Superior temporal gyrus (tissue), 1 donor: Measurements from ENCODE around the gene RPS2.

ENCODE experiments used
- DNase-seq: peaks from one replicate; pipeline ENCODE4 v3.0.0-alpha.2; 2016; ENCODE audit errors: extremely low spot score

The RPS2 gene

DNA sequence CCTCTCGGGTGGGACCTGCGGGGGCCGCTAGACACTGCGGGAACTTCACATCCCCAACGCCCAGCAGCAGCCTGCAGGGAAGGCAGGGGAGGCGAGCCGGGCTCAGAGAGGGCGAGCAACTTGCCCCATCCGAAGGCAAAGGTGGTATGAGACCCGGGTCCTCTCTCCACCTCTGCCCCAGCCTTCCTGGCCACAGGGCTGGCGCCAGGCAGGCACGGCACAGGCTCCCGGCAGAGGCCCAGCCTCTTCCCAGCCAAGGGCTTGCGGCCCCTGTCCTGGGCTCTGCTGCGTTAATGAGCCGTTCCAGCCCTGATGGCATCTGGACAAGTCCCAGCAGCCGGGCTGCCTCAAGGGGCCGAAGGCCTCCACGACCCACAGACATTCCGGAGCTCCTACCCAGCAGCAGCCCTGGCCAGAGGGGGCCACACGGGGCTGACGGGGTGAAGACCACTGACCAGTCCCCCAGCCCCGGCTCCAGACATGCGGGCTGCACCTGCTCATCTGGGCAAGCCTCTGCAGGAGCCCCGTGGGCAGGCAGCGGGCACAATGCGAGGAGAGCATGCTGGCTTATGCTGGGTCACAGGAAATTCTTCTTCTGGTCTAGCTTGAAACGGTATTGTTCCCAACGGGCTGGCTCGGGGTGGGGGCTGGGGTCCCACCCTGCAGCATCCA is 45.2 kb downstream of the RPS2 start:
- DNase-seq: no peak

DNA sequence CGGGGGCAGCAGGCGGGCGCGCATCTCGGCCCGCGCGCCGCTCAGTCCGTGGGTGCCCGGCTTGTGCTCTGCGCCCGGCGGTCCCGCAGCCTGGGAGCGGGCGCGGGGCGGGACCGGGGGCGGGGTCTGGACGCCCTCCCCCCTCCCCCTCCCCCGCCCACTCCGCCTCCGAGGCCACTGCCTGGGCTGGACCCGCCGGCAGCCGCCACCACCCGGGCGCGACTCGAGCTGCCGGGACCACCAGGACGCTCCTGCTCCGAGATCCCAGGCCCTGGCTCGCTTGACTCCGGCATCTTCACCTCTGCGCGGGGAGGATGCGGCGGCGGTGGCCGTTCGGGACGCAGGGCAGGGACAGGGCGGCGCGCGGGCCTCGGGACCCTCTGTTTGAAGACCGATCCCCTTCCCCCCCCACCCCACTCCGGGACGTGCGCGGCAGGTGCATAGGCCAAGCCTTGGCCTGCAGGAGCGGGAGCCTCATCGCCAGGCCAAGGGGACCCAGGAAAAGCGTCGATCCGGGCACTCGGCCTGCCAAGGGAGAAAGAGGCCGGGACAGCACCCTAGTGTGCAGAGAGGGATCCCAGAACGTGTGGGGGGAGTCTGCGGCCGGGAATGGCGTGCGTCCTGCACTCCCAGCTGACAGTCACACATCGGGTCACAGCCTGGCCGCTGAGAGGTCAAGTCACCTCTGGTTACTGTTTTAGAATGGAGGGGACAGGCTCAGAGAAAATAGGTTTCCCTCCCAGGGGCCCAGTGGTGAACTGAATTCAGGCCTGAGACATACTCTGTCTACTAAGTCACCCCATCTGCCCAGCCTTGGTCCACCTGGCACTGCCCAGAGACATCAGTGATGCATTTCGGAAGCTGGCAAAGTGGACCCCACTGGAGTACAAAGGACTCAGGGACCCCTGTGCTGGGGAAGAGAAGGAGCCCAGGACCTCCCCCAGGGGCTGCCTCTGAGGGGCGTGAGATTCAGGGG is 46.0 kb downstream of the RPS2 start, which contains the start of gene HS3ST6:
Gene HS3ST6 (minus strand): TSS at position 65 of the 976 bp plus-strand sequence. CDS start 92 bp downstream, outside the sequence.
- no peak for DNase-seq

DNA sequence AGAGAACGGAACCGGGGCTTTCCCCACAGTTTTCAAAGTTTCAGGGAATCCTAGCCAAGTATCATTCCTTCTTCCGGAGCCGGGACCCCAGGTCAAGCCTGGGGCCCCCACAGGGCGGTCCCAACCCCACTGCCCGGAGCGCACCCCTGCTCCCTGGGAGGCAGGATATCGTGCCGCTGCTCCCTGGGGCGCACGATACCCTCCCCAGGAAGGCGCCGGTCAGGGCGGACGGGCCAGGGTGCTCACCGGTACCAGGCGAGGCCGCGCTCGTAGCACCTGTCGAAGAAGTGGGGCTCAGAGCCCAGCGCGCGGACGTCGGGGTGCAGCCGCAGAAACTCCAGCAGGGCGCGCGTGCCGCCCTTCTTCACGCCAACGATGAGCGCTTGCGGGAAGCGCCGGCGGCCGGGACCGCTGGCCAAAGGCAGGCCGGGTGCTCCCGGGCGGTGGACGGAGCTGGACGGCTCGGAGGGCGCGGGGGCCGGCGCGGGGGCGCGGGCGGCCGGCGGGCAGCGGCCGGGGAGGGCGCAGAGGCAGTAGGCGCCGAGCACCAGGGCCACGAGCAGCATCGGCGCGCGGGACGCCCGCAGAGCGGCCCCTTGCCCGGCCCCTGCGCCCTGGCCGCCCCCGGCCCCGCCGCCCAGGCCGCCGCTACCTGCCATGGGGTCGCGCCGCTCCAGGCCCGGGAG is 46.8 kb downstream of the RPS2 start:
- DNase-seq: no peak

DNA sequence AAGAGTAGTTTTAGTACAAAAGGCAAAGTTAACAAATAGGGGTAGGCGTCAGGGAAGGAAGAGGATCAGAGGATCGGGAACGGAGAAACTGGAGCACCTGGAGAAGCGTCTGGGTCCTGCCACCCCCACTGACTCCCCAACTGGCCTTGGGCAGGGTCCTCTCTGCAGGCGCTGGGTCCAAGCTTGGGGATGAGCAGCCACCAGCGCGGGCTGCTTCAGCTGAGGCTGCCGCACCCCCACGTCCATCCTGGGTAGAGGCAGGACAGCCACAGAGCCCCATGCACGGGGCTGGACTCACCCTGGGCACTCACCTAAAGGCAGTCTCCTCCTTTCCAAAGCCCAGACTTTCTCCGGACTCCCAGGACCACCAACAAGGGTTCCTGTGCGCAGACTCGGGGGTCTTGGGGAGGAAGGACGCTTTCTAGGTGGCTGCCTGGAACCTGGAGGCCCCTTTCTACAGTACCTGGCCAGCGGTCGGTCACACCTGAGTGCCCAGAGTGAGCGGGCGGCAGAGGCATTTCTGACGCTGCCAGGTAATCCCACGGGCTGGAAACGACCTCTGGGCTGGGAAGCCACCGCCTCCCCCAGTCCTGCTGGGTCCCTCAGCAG is 47.5 kb downstream of the RPS2 start:
- no peak for DNase-seq

- no peak for DNase-seq
Measured at GRCh38 chr16:1916640-1916990, 48.0 kb downstream of the RPS2 start.

DNA sequence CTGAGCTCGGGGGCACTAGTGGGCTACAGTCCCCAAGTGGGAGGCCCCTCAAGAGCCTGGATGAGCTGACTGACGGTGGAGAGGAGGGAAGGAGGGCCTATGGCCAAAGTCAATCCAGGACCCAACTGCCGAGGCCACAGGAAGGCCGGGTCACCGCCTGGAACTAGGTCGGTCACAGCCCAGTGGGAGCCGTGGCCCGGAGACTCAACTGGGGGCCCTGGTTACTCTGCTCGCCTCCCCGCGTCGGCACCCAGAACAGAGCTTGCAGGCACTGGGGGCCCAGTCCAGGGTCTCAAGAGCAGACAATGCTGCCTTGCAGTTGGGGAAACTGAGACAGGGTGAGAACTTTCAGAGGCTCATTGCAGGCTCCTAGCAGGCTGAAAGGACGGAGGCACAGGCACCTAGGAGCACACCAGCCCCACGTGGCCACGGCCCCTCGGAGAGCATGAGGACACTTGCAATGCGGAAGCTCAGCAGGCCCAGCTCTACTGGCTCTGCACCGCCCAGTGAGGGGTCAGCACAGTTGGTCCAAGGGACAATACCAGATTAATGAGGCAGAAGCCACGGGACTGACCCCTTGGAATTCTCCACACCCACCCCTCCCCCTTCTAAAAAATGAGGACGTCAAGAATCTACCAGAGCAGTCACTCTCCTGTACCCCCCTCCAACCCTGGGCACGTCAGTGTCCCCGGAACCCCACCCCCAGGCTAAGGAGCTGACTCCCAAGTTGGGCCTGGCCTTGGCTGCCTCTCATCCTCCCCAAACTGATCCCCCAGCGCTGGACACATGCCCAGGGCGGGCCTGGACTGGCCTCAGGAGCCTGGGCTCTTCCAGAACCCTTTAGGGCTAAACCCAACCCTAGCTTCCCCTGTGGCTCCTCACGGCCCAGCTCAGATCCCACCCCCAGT is 48.6 kb downstream of the RPS2 start:
- DNase-seq: no peak

GRCh38 chr16:1914988-1915387 is 49.6 kb downstream of the RPS2 start:
- no peak for DNase-seq

DNA sequence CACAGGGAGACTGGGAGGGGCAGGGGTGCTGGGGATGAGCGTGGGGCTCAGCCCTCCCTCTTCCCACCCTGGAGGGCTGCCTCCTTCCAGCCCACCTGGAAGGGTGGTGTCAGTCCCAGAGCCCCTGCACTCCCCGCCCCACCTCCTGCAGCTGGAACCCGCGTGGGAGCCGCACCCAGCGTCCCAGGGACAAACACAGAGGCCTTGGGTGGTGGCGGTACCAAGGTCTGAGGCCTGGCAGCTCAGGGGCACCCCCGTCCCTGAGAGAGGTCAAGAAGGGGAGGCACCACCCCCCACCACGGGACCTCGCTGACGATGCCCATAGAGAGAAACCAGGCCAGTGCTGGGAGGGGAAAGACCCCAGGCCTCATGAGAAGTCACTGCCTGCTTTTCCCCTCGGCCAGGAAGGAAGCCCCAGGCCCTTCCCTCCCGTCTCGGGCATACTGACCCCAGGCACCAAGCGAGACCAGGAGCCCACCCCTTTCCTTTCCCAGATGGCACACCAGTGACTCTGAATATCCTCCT is 50.5 kb downstream of the RPS2 start:
- DNase-seq: no peak

- no peak for DNase-seq
Measured at GRCh38 chr16:1913327-1914083, 51.1 kb downstream of the RPS2 start.

DNA sequence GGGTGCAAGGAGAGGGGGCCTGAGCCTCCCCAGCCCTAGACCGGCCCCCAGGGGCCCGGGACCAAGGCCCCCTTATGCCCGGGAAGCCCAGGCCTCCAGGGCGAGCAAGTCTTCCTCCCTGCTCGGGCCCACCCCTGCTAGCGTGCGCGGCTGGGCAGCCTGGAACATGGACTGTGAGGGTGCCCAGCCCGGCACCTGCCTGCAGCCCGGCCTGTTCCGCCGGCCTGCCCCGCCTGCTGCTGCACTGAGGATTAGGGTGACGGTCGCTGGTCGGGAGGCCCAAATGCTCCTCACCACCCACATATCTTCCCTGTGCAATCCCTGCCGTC is 52.4 kb downstream of the RPS2 start:
- DNase-seq: no peak
